Heart left ventricle (tissue), 13 donors: Measurements from ENCODE around the gene LITAF.

Experiments
- POLR2A ChIP-seq, 2 donors: fragments of 450-650 bp; IDR thresholded peaks; one replicate each; pipeline ENCODE4 v1.6.1; 2017; ENCODE audit warnings: antibody characterized with exemption in 2 of 2, mild to moderate bottlenecking in 2 of 2, moderate library complexity in 2 of 2
- TF ChIP-seq, protein P1 (sequence below), 12 donors: fragments of 200-600 bp; sonication (generic) in 4 of 12; IDR thresholded peaks; one replicate each; pipeline versions ENCODE4 v1.5.0 to v1.8.0; 2018 to 2022; ENCODE audit warnings: antibody characterized with exemption in 12 of 12, mild to moderate bottlenecking in 5 of 12
- donor health status: ischemic (EF 13 %, LVEDD 7.1; RV severe dilation, severe dysfunction).
- donor health status: DM: no; HTN: yes; CAD: no.
- donor health status: DM: no; HTN: no; CAD: no.
- donor health status: ischemic (EF 25% LVEDD 6.9; RV normal size, moderate dysfunction).
- donor health status: ischemic (EF 25% LVEDD 5.7; RV mildly dilated, moderate dysfunction).
- donor health status: ischemic (EF 35%, LVEDD 5.7; RV mildly dilated, moderate dysfunction).
- donor health status: nonischemic (EF 11% LVEDD 7.7; RV severe dilation, severe dysfunction).
- donor health status: DM: yes; HTN: yes; CAD: no.
- donor health status: PGD.
- donor health status: ischemic (EF 29% LVEDD 5.4; RV normal size, mild dysfunction).
- donor health status: nonischemic (EF 23%, LVEDD 6.1; RV moderate dilation, normal function).

DNA sequence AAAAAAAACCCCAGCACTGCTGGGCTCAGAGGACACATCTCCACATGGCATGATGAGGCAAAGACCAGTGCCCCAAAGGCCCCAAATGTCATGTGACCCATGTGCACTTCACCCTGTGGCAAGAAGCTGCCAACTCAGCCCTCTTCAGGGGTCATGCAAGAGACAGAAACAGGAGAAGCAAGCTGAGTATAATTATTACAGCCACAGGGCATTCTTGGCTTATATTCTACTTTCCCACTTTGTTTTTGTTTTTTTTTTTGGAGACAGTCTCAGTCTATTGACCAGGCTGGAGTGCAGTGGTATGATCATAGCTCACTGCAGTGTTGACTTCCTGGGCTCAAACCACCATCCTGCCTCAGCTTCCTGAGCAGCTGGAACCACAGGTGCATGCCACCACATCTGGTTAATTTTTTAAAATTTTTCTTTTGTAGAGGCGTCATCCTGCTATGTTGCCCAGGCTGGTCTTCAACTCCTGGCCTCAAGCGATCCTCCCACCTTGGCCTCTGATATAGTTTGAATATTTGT lies 32.7 kb upstream of the LITAF start:
- TF ChIP-seq, protein P1, sequence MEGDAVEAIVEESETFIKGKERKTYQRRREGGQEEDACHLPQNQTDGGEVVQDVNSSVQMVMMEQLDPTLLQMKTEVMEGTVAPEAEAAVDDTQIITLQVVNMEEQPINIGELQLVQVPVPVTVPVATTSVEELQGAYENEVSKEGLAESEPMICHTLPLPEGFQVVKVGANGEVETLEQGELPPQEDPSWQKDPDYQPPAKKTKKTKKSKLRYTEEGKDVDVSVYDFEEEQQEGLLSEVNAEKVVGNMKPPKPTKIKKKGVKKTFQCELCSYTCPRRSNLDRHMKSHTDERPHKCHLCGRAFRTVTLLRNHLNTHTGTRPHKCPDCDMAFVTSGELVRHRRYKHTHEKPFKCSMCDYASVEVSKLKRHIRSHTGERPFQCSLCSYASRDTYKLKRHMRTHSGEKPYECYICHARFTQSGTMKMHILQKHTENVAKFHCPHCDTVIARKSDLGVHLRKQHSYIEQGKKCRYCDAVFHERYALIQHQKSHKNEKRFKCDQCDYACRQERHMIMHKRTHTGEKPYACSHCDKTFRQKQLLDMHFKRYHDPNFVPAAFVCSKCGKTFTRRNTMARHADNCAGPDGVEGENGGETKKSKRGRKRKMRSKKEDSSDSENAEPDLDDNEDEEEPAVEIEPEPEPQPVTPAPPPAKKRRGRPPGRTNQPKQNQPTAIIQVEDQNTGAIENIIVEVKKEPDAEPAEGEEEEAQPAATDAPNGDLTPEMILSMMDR (IDR thresholded peaks at IDR 0.05), result no peak
- TF ChIP-seq POLR2A (IDR thresholded peaks at IDR 0.05), result no peak
